Measurements from ENCODE around the gene TMEM203.

The TMEM203 gene

GRCh38 chr9:137191245-137191644, 14.2 kb downstream of the TMEM203 start:
- POLR2A ChIA-PET = no interaction called here

GRCh38 chr9:137190315-137190856, 15.1 kb downstream of the TMEM203 start:
- CTCF ChIA-PET = interaction anchor here (0.9 to 4.0 kb wide), 8 partner anchors 10 to 44 kb away, joined by 3 to 18 read pairs (median 12); partner anchors contain the start of genes CYSRT1, RNF208, RNF224 and TPRN

More at GRCh38 chr9:137191245-137191644, 14.2 kb downstream of the TMEM203 start:
- DNase-seq (ENCODE audit: extremely low spot score) = no peak
- no peak for TF ChIP-seq CTCF (IDR thresholded peaks at IDR 0.05; ENCODE audit: control extremely low read depth, extremely low read depth, low read depth, missing control alignments)
- CTCF ChIA-PET = interaction anchor here (1.7 to 4.0 kb wide), 2 partner anchors 36 to 45 kb away, joined by 9 to 17 read pairs; partner anchors contain the start of gene RNF224

GRCh38 chr9:137189297-137190295, 15.9 kb downstream of the TMEM203 start:
- CTCF ChIA-PET = interaction anchor here (0.9 to 3.3 kb wide), 31 partner anchors 7 to 126 kb away, joined by 3 to 24 read pairs (median 4); partner anchors contain the start of genes CYSRT1, MAN1B1, RNF208 and RNF224
- POLR2A ChIA-PET = interaction anchor here (0.9 to 1.8 kb wide), 6 partner anchors 9 to 60 kb away, joined by 5 to 9 read pairs (median 7); partner anchors contain the start of genes TPRN and TUBB4B
- no peak for TF ChIP-seq CTCF (IDR thresholded peaks at IDR 0.05; ENCODE audit: control extremely low read depth, extremely low read depth, low read depth, missing control alignments)
- DNase-seq (ENCODE audit: extremely low spot score) = no peak

More at GRCh38 chr9:137190315-137190856, 15.1 kb downstream of the TMEM203 start:
- TF ChIP-seq CTCF (IDR thresholded peaks at IDR 0.05; ENCODE audit: control extremely low read depth, extremely low read depth, low read depth, missing control alignments) = no peak
- POLR2A ChIA-PET = no interaction called here
- no peak for DNase-seq (ENCODE audit: extremely low spot score)

GRCh38 chr9:137188490-137189296, 16.8 kb downstream of the TMEM203 start, which contains the start of the genes ANAPC2 and SSNA1:
Gene ANAPC2, minus strand, starts transcription at chr9:137188560. Its CDS starts 28 bp downstream, at chr9:137188532.
Gene SSNA1, plus strand, starts transcription at chr9:137188676. Its CDS starts 51 bp downstream, at chr9:137188727.
- TF ChIP-seq CTCF (IDR thresholded peaks at IDR 0.05; ENCODE audit: control extremely low read depth, extremely low read depth, low read depth, missing control alignments) = peak; percentile 49
- POLR2A ChIA-PET = interaction anchor here (0.9 to 1.8 kb wide), 7 partner anchors 10 to 59 kb away, joined by 4 to 9 read pairs (median 6); partner anchors contain the start of genes TPRN and TUBB4B
- CTCF ChIA-PET = interaction anchor here (0.8 to 3.3 kb wide), 32 partner anchors 8 to 125 kb away, joined by 3 to 24 read pairs (median 4); partner anchors contain the start of genes CYSRT1, MAN1B1, RNF208 and RNF224
- DNase-seq (ENCODE audit: extremely low spot score) = peak; percentile 97

- ChIA-PET CTCF (interaction anchor here (0.8 to 3.3 kb wide), 26 partner anchors 9 to 141 kb away, joined by 3 to 24 read pairs (median 5); partner anchors contain the start of genes CYSRT1, RNF208 and RNF224), POLR2A (interaction anchor here (1.0 to 1.8 kb wide), 4 partner anchors 10 to 53 kb away, joined by 4 to 8 read pairs (median 6); partner anchors contain the start of genes TPRN and TUBB4B)
- no peak for DNase-seq (ENCODE audit: extremely low spot score)
- no peak for TF ChIP-seq CTCF (IDR thresholded peaks at IDR 0.05; ENCODE audit: control extremely low read depth, extremely low read depth, low read depth, missing control alignments)
Observed at GRCh38 chr9:137188086-137188489, 17.4 kb downstream of the TMEM203 start.
